GM18858 (cell line): Measurements from ENCODE around the gene TTF2.
"Not testable (repeated sequence)": the region's sequence is repeated elsewhere in the genome, so short reads cannot be mapped to it uniquely, and the experiment has no call there.

Experiments used
- ATAC-seq: cut with Tn5 transposase; IDR thresholded peaks from one replicate; pipeline ENCODE4 v1.9.1; 2021; ENCODE audit not compliant: unreplicated experiment

TTF2 gene

GRCh38 chr1:117147856-117148588 lies 87.9 kb downstream of the TTF2 start:
- no peak for ATAC-seq

DNA sequence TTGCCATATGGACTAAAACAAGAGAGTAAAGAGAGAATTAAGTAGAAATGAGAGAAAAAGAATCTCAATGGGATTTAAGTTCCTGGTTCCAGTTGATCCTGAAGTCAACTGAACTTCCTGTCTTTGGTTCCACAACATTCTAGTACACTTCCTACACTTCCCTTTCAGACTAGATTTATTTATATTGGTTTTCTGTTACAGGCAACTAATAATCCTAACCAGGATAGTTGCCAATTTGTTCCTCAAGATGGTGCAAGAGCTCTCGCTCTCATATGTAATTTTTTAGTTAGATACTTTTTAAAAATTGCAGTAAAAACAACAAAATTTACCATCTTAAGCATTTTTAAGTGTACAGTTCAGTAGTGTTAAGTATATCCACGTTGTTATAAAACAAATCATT lies 90.2 kb downstream of the TTF2 start:
- no peak for ATAC-seq

DNA sequence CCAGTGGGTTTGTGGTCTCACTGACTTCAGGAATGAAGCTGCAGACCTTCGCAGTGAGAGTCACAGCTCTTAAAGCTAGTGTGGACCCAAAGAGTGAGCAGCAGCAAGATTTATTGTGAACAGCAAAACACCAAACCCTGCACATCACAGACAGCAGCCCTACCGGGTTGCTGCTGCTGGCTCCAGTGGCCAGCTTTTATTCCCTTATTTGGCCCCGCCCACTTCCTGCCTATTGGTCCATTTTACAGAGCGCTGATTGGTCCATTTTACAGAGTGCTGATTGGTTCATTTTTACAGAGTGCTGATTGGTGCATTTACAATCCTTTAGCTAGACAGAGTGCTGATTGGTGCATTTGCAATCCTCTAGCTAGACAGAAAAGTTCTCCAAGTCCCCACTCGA lies 91.2 kb downstream of the TTF2 start:
- not testable (repeated sequence) for ATAC-seq
